Measurements from ENCODE around the gene COPS7A. TPM values are rescaled to one million over a fixed set of nuclear protein-coding genes. Genes with fewer than 3 reads are reported as not detected.

Gene COPS7A
- total RNA-seq, 1 donor from 2014 or later = 73.0 TPM

DNA sequence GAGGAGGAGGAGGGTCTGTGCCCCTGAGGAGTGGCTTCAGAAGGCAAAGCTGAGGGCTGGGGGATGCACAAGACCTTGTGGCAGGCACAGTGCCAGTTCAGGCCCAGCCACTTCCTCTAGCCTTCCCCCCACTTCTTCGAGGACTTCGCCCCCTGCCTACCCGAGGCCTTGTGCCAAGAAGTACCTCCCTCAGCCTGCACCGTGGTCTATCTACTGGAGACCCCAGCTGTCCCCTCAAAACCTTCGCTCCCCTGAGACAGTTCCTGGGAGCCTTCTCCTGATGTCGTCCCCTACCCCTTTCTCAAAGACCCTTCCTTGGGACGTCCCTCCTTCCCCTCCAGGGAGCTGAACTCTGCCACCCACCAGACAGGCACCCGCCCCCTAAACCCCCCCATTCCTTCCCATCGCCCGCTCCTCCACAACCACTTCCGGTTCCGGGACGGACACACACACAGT, 35.3 kb upstream of the COPS7A start:
- TF ChIP-seq, protein P1, sequence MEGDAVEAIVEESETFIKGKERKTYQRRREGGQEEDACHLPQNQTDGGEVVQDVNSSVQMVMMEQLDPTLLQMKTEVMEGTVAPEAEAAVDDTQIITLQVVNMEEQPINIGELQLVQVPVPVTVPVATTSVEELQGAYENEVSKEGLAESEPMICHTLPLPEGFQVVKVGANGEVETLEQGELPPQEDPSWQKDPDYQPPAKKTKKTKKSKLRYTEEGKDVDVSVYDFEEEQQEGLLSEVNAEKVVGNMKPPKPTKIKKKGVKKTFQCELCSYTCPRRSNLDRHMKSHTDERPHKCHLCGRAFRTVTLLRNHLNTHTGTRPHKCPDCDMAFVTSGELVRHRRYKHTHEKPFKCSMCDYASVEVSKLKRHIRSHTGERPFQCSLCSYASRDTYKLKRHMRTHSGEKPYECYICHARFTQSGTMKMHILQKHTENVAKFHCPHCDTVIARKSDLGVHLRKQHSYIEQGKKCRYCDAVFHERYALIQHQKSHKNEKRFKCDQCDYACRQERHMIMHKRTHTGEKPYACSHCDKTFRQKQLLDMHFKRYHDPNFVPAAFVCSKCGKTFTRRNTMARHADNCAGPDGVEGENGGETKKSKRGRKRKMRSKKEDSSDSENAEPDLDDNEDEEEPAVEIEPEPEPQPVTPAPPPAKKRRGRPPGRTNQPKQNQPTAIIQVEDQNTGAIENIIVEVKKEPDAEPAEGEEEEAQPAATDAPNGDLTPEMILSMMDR (IDR thresholded peaks at IDR 0.05) = no peak
- H3K4me3 Mint-ChIP-seq (ENCODE audit: unreplicated experiment) = peak overlapping the region; percentile 94
- peaks cover 39% of the 10 kb centered on the region for H3K4me1 Mint-ChIP-seq (ENCODE audit: unreplicated experiment)
- H3K36me3 Mint-ChIP-seq (ENCODE audit: unreplicated experiment) = peaks cover 7% of the 10 kb centered on the region
- no peaks in the 10 kb centered on the region for H3K27me3 Mint-ChIP-seq (ENCODE audit: unreplicated experiment)
- DNase-seq (ENCODE audit: extremely low spot score, unreplicated experiment) = no peak
- H3K27ac Mint-ChIP-seq (ENCODE audit: unreplicated experiment) = peak overlapping the region; percentile 94
- no peaks in the 10 kb centered on the region for H3K9me3 Mint-ChIP-seq (ENCODE audit: unreplicated experiment)

DNA sequence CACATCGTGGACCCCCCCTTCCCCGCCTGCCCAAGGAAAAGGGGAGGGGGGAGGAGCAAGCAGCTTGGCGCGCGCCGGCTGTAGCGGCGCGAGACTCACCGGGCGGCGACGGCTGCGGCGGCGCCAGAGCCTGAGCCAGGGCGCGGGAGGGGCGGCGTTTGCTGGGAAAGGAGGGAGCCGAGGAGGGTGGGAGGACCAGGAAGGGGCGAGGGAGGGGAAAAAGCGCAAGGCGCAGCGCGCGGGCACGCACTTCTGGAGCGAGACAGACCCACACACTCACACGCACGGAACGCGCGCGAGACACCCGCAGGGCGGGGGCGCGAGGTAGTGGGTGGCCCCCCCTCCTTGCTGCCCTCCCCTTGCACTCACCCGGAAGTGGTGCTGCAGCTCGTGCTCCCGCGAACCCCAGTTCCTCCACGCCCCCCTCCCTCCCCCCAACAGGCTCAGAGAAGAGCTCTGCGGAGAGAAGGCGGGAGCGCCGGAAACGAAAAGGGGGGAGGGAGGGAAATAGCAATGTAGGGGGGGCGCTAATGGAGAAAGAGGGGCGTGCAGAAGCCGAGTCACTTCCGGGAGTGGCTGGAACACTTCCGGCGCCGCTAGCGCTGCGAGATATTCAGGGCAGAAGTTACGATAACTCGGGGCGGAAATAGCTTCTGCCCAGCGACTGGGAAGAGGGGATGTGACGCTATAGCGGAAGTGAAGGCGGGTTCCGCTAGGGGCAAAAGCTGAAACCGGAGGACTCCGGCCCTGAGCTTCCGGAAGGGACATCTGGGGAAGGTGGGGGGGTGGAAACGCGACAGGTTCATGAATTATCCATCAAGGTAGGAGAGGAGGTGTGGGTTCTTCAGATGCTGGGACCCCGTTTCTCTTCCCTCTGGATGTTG, 34.6 kb upstream of the COPS7A start, which contains the start of gene ZNF384:
ZNF384 (minus strand) TSS at position 377 of the 884 bp plus-strand sequence. CDS start 9,855 bp downstream, outside the sequence.
- H3K4me1 Mint-ChIP-seq (ENCODE audit: unreplicated experiment) = peaks cover 39% of the 10 kb centered on the region
- peaks cover 7% of the 10 kb centered on the region for H3K36me3 Mint-ChIP-seq (ENCODE audit: unreplicated experiment)
- TF ChIP-seq, protein P1 (IDR thresholded peaks at IDR 0.05) = peak; percentile 10
- H3K4me3 Mint-ChIP-seq (ENCODE audit: unreplicated experiment) = peak within 1 kb of the TSS; percentile 94
- peak; percentile 98 for DNase-seq (ENCODE audit: extremely low spot score, unreplicated experiment)
- H3K27ac Mint-ChIP-seq (ENCODE audit: unreplicated experiment) = peak within 1 kb of the TSS; percentile 94
- H3K27me3 Mint-ChIP-seq (ENCODE audit: unreplicated experiment) = no peaks in the 10 kb centered on the region
- no peaks in the 10 kb centered on the region for H3K9me3 Mint-ChIP-seq (ENCODE audit: unreplicated experiment)

DNA sequence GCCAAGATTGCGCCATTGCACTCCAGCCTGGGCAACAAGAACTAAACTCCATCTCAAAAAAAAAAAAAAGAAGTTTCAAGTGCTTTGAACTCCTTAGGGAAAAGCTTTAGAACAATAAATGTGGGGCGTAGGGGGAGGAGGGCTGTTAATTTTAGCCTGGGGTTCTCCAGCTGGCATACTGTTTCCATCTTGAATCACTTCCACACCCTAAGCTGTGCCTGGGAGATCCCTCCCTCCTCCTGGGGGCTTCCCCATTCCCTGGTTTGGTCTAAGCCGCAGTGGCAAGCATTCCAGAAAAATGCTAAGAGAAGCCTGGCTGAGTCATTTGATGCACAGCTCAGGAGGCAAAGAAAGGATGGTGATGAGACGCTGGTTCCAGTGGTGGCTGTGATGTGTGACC, 32.4 kb upstream of the COPS7A start:
- no peaks in the 10 kb centered on the region for H3K27me3 Mint-ChIP-seq (ENCODE audit: unreplicated experiment)
- H3K36me3 Mint-ChIP-seq (ENCODE audit: unreplicated experiment) = peaks cover 5% of the 10 kb centered on the region
- TF ChIP-seq, protein P1 (IDR thresholded peaks at IDR 0.05) = no peak
- H3K4me3 Mint-ChIP-seq (ENCODE audit: unreplicated experiment) = no peak overlapping the region
- H3K4me1 Mint-ChIP-seq (ENCODE audit: unreplicated experiment) = peaks cover 32% of the 10 kb centered on the region
- H3K27ac Mint-ChIP-seq (ENCODE audit: unreplicated experiment) = no peak overlapping the region
- no peak for DNase-seq (ENCODE audit: extremely low spot score, unreplicated experiment)
- no peaks in the 10 kb centered on the region for H3K9me3 Mint-ChIP-seq (ENCODE audit: unreplicated experiment)

DNA sequence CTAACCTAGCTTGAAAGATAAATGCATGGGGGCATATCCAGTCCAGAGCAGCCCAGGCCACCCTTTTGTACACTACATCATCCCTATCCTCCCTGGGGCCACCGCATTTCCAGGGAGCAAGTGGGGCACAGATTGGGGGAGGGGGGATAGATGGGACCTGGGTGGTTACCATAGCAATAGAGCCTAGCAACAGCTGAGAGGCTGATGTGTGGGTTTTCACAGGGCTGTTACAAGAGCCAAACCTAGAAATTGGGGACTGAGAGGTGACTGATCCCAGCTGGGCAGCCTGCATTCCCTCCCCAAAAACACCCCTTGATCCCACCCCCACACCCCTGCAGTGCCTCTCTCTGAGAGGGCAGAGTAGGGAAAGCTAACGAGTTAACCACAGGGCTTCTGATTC, 31.0 kb upstream of the COPS7A start:
- Mint-ChIP-seq H3K36me3 (ENCODE audit: unreplicated experiment) (peaks cover 2% of the 10 kb centered on the region), H3K4me3 (ENCODE audit: unreplicated experiment) (no peak overlapping the region), H3K4me1 (ENCODE audit: unreplicated experiment) (peaks cover 17% of the 10 kb centered on the region), H3K27me3 (ENCODE audit: unreplicated experiment) (no peaks in the 10 kb centered on the region), H3K27ac (ENCODE audit: unreplicated experiment) (no peak overlapping the region), H3K9me3 (ENCODE audit: unreplicated experiment) (no peaks in the 10 kb centered on the region)
- no peak for DNase-seq (ENCODE audit: extremely low spot score, unreplicated experiment)
- TF ChIP-seq, protein P1 (IDR thresholded peaks at IDR 0.05) = no peak

DNA sequence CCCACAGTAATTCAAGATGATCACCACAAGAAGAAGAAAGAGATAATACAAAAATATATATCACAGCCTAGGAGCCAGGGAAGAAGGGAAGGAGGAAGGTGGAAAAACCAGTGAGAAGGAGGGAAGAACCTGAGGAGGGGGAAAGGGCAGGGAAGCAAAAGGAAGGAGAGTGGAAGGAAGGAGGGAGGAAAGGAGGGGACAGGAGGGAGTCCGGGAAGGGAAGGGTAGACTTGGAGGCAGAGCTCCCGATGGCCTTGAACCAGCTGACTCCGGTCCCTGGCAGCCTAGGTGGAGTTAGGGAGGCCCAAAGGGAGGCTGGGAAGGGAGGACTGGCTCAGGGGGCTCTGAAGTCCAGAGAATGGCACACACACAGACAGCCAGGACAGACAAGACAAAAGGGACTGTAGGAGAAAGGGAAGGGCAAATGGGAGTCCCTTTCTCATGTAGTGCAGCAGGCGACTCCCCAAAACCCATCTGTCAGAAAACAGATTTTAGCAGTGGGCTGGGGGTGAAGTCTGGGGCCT, 30.0 kb upstream of the COPS7A start:
- H3K27me3 Mint-ChIP-seq (ENCODE audit: unreplicated experiment) = no peaks in the 10 kb centered on the region
- no peak for DNase-seq (ENCODE audit: extremely low spot score, unreplicated experiment)
- no peaks in the 10 kb centered on the region for H3K9me3 Mint-ChIP-seq (ENCODE audit: unreplicated experiment)
- peaks cover 17% of the 10 kb centered on the region for H3K4me1 Mint-ChIP-seq (ENCODE audit: unreplicated experiment)
- TF ChIP-seq, protein P1 (IDR thresholded peaks at IDR 0.05) = no peak
- H3K36me3 Mint-ChIP-seq (ENCODE audit: unreplicated experiment) = peaks cover 2% of the 10 kb centered on the region
- no peak overlapping the region for H3K4me3 Mint-ChIP-seq (ENCODE audit: unreplicated experiment)
- H3K27ac Mint-ChIP-seq (ENCODE audit: unreplicated experiment) = no peak overlapping the region

Data from osteocyte (in vitro differentiated cells).